Ascending aorta (tissue), 2 donors: ENCODE data around the gene UGT2A2. TPM values are rescaled to one million over a fixed set of nuclear protein-coding genes. Genes with fewer than 3 reads are reported as not detected.

Experiments used
- DNase-seq, 2 donors: peaks; one replicate each; pipeline ENCODE4 v3.0.0-alpha.2; 2019; ENCODE audit warnings: low spot score in 2 of 2
- H3K27ac ChIP-seq, 2 donors: fragments of 200-600 bp; sonication (generic); one replicate each; pipeline ENCODE4 v1.5.1; 2016 to 2017; ENCODE audit warnings: mild to moderate bottlenecking in 1 of 2
- H3K27me3 ChIP-seq: fragments of 200-600 bp; sonication (generic); one replicate; pipeline ENCODE4 v1.5.1; 2017
- H3K36me3 ChIP-seq, 2 donors: fragments of 200-600 bp; sonication (generic); one replicate each; pipeline ENCODE4 v1.5.1; 2016
- H3K4me1 ChIP-seq, 2 donors: fragments of 200-600 bp; sonication (generic); one replicate each; pipeline ENCODE4 v1.5.1; 2016 to 2017; ENCODE audit warnings: mild to moderate bottlenecking in 1 of 2
- H3K4me3 ChIP-seq, 2 donors: fragments of 200-600 bp; sonication (generic); one replicate each; pipeline ENCODE4 v1.5.1; 2016 to 2017; ENCODE audit warnings: mild to moderate bottlenecking in 1 of 2
- H3K9me3 ChIP-seq, 2 donors: fragments of 200-600 bp; sonication (generic); one replicate each; pipeline ENCODE4 v1.5.1; 2016
- CTCF ChIP-seq, 3 experiments: fragments of 200-600 bp in 2 of 3; fragments of 450-650 bp in 1 of 3; sonication (generic) in 2 of 3; IDR thresholded peaks; one replicate each; pipeline ENCODE4 v1.5.1; 2016 to 2019; ENCODE audit warnings: antibody characterized with exemption in 3 of 3, mild to moderate bottlenecking in 1 of 3, moderate library complexity in 1 of 3
- intact Hi-C: fragments of 100-400 bp; cut with DNase I; formaldehyde crosslinking; loops from one replicate; pipeline ENCODE4 v1.15.1; 2023
- total RNA-seq: library from RNA; depleted of rRNA; stranded (reverse); fragments of >200 nt; gene quantifications from one replicate; pipeline ENCODE4 v1.1.0, GENCODE V29; 2016

UGT2A2 gene
- total RNA-seq, 1 donor from 2014 or later = not detected

DNA sequence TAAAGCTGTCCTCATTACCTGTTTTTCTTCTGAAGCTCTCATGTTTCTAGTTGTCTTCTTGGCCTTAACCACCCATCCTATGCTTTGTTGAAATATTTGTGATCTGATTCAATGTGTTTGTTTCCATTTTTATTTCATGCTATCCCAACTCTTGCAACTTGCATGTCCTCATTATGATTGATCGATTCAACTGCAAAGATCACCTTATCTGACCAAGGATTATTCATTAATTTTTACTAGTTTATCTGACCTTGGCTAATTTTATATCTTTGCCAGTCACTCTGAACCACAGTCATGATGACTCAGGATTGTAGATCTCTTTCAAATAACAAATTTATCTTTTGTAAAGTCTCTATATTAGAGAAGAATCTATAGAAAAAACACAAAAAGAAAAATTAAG lies 70.7 kb downstream of the UGT2A2 start:
- no peak for DNase-seq
- H3K4me1 ChIP-seq = no peaks in the 10 kb centered on the region
- H3K27me3 ChIP-seq = no peaks in the 10 kb centered on the region
- intact Hi-C loops = no loop called here
- no peaks in the 10 kb centered on the region for H3K36me3 ChIP-seq
- H3K4me3 ChIP-seq = no peak overlapping the region
- no peak for TF ChIP-seq CTCF (IDR thresholded peaks at IDR 0.05)
- H3K9me3 ChIP-seq = no peaks in the 10 kb centered on the region
- H3K27ac ChIP-seq = no peak overlapping the region

DNA sequence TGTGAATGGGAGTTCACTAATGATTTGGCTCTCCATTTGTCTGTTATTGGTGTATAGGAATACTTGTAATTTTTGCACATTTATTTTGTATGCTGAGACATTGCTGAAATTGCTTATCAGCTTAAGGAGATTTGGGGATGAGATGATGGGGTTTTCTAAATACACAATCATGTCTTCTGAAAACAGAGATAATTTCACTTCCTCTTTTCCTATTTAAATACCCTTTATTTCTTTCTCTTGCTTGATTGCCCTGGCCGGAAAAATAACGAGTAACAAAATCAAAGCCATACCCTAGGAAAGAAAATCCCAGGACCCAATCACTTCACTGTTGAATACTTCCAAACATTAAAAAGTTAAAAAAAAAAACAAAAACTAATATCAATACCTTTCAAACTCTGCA lies 76.0 kb downstream of the UGT2A2 start:
- Histone ChIP-seq H3K4me3 (no peak overlapping the region), H3K27me3 (no peaks in the 10 kb centered on the region), H3K36me3 (no peaks in the 10 kb centered on the region), H3K9me3 (no peaks in the 10 kb centered on the region), H3K27ac (no peak overlapping the region), H3K4me1 (no peaks in the 10 kb centered on the region)
- no peak for DNase-seq
- no peak for TF ChIP-seq CTCF (IDR thresholded peaks at IDR 0.05)
- intact Hi-C loops = no loop called here

DNA sequence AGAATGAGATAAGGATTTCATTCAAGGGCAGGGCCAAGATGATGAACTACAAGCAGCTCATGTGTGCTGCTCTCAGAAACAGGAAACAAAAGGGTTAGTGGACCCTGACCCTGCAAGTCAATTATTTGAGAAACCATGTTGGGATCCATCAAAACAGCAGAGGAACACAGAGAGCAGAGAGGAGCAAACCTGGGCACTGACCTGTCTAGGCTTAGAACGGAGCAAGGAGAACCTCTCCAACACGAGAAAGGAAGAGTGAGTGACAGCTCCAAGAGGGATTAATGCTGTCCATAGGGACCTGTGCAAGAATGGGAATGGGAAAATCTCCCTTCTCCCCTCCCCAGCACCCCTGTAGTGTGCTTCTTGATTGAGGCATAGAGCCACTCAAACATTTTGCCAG lies 89.8 kb downstream of the UGT2A2 start:
- Histone ChIP-seq H3K4me3 (no peak overlapping the region), H3K27me3 (no peaks in the 10 kb centered on the region), H3K4me1 (no peaks in the 10 kb centered on the region), H3K27ac (no peak overlapping the region), H3K36me3 (no peaks in the 10 kb centered on the region), H3K9me3 (no peaks in the 10 kb centered on the region)
- no peak for TF ChIP-seq CTCF (IDR thresholded peaks at IDR 0.05)
- no peak for DNase-seq
- intact Hi-C loops = no loop called here

DNA sequence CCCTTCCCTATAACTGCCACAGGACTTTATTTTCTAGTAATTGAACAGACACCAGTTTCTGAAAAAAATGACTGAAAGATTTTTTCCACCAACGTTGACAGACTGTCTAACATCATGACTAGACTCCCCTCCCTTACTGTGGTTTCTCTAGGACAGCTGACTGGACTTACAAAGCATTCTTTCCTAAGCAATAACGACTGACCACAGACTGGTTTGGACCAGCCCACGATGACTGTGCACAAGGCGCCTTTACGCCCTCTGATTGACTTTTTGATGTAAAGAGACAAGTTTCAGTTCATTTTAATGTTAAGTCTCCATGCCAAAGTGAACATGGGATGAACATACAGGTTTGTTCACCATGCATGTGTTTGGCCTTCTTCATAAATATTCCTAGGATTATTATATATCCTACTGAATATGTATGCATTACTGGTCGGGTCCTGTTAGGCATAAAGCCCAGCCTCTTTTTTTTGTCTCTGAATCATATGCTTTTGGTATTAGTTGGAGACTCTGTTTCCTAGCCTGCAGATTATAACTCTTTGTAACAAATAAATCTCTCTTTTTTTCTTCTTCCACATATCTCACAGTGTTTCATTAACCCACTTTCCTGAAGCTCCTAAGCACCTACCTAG lies 93.2 kb downstream of the UGT2A2 start:
- no peaks in the 10 kb centered on the region for H3K27me3 ChIP-seq
- no peak for DNase-seq
- H3K36me3 ChIP-seq = no peaks in the 10 kb centered on the region
- no peak overlapping the region for H3K27ac ChIP-seq
- intact Hi-C loops = no loop called here
- no peaks in the 10 kb centered on the region for H3K4me1 ChIP-seq
- H3K9me3 ChIP-seq = no peaks in the 10 kb centered on the region
- no peak for TF ChIP-seq CTCF (IDR thresholded peaks at IDR 0.05)
- no peak overlapping the region for H3K4me3 ChIP-seq

Other genes with a start within 250 kb of the UGT2A2 start
- gene UGT2B4, start 143.7 kb downstream of the UGT2A2 start, total RNA-seq = 0.32 TPM
- not detected for gene UGT2A1, start 13.6 kb upstream of the UGT2A2 start, total RNA-seq
- gene SULT1B1, start 121.0 kb upstream of the UGT2A2 start, total RNA-seq = 0.96 TPM
- not detected for gene SULT1E1, start 220.5 kb upstream of the UGT2A2 start, total RNA-seq